Hindlimb muscle (tissue), 1 donor: ENCODE data around the gene SNRNP40. TPM values are rescaled to one million over a fixed set of nuclear protein-coding genes. Genes with fewer than 3 reads are reported as not detected.
"Not testable (repeated sequence)": the region's sequence is repeated elsewhere in the genome, so short reads cannot be mapped to it uniquely, and the experiment has no call there.

ENCODE experiments used
- DNase-seq: peaks from one replicate; pipeline ENCODE4 v3.0.0-alpha.2; 2013
- polyA plus RNA-seq: library from polyadenylated mRNA; unstranded; fragments of 120-200 nt; gene quantifications from one replicate; pipeline ENCODE4 v1.2.1, GENCODE V29; 2013; ENCODE audit not compliant: insufficient read length

Gene SNRNP40
- polyA plus RNA-seq, 1 donor: 37.0 TPM

DNA sequence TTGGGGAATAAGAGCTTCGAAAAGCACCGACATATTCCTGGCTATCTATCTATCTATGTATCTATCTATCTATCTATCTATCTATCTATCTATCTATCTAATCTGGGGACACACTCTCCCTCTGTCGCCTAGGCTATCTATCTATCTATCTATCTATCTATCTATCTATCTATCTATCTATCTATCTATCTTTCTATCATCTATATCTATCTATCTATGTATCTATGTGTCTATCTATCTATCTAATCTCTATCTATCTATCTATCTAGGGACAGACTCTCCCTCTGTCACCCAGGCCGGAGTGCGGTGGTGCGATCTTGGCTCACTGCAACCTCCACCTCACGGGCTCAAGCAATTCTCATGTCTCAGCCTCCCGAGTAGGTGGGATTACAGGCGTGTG lies 14.2 kb downstream of the SNRNP40 start:
- not testable (repeated sequence) for DNase-seq

DNA sequence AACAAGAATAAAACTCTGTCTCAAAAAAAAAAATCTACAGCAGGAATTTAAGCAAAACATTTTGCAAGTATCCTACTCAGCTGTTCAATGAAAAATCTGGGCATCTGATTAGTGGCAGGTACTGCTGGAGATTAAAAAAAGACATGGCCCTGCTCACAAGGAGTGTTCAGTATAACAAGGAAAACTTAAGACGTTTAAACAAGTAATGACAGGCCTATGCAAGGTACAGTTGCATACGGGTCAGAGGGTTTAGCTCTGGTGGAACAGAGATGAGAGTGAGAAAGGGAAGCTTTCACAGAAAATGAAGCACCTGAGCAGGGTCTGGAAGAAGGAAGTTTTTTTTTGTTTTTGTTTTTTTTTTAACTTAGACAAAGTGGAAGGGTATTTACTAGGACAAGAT lies 23.0 kb downstream of the SNRNP40 start:
- no peak for DNase-seq

DNA sequence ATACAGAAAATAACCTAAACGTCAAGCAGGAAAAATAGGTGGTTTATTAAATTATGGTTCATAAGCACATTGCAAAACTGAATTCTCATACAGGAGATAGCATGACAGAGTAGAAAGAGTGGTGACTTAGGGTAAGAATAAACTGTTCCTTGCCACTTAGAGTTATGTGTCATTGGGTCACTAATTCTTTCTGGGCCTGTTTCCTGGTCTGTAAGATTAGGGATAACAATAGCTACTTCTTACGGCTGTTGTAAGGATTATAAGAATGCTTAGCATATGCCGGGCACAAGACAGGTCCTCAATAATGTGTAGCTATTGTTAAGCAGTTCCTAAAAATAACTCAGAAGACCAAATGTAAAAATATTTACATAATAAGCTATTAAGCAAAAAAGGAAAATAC lies 24.2 kb downstream of the SNRNP40 start:
- DNase-seq: no peak

DNA sequence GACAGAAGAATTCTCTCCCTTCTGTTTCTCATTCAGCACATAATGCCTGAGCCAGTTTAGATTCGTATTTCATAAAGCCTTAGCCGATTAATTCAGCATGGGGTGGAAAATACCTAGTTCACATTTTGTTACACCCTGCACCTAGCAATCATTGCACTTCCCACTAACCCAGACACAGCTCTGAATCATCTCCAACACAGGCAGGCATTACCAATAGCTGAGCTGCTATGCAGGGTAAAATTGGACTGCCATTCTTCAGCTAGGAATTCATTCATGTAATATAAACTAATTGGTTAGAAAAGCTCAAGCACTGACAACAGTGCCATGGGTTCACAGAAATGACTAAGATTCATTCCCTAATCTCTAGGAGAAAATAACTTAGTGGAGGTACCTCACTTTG lies 30.0 kb downstream of the SNRNP40 start:
- DNase-seq: no peak

DNA sequence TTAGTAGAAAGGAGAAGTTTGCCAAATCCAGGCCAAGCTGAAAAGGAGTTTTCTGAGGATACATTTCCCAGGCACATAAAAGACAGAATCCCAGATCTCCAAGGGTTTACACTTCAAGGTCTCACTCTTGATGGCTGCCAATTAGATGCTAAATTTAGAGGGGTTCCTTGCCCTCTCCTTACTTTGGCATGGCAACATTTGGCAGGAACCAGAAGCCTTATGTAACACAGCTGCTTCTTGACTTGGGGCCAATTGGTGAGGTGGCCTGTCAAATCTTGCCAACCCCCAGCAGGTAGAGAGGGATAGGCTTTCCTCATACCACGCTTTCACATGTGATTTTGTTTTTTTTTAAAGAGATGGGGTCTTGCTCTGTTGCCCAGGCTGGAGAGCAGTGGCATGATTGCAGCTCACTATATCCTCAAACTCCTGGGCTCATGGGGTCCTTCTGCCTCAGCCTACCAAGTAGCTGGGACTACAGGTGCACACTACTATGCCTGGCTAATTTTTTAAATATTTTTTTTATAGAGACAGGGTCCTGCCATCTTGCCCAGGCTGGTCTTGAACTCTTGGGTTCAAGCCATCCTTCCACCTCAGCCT lies 31.7 kb downstream of the SNRNP40 start:
- DNase-seq: no peak

DNA sequence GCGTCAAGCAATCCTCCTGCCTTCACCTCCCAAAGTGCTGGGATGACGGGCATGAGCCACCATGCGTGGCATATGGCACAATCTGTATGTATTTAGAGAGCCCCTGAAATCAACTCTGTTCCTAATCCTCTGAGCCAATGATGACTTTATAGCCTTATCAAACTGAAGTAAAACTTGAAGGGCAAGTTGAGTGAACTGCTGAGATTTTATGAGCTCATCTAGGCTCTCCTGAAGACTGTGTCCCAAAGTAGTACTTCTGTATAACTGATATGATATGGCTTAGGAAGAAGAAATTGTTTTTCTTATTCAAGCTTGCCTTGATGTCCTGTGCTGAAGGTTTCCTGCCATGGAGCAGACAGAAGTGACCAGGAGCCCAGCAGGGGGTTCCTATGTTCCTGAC lies 33.2 kb downstream of the SNRNP40 start:
- DNase-seq: no peak

DNA sequence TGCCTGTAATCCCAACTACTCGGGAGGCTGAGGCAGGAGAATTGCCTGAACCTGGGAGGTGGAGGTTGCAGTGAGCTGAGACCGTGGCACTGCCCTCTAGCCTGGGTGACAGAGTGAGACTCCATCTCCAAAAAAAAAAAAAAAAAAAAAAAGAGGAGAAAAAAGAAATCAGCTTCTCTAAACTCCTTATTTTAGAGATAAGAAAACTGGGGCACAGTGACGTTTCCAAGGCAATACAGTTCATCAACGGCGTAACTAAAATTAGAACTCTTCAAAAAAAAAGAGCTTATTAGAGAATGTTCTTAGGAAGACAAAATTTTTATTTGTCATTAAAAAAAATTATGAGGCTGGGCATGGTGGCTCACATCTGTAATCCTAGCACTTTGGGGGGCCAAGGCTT lies 34.2 kb downstream of the SNRNP40 start:
- not testable (repeated sequence) for DNase-seq

DNA sequence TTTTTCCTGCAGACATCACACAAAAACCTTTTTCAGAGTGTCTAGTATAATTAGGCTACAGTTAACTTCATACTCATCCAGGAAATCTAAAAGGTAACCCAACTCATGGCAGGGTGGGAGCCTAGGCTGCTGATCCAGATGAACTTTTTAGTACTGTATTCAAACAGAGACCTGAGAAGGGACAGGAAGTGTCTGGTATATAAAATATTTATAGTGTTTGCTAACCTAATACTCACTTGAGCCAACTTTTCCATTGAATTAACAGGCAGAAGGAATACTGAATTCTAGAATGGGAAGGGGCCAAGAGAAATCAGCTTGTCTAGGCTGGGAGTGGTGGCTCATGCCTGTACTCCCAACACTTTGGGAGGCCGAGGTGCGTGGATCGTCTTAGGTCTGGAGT lies 34.7 kb downstream of the SNRNP40 start:
- no peak for DNase-seq

DNA sequence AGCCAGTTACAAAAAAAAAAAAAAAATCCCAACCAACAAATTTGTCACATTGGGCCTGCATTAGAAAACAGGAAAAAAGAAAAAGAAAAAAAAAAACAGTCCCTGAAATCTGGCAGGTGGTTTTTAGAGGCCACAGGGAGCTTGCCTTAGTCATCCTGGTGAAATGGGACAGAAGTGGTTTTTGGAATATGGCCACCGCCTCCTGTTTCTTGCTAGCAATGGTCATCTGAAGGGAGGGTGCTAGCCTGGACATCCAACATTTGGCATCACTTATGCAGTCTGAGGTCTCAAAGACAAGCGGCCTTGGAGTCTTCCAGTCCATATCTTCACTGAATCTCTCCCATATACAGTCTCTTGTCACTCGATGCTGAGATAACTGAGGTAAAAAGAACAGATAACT lies 36.8 kb downstream of the SNRNP40 start:
- DNase-seq: no peak

DNA sequence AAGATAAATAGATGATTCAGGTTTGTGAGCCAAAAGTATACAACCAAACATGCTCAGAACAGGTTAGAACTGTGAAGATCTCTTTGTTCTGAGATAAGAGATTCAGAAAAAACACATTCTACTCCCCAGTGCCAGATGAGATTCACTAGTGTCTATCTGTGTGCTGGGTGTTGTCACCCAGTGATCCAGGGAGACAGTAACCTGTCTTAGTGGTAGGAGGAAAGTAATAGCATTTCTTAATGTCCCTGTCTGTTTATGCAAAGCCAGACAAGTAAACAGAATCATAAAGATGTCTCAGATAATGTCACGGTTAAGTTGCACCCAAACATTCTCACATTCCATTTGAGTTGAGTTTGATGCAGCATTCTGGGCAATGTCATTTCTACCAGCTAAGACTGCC lies 38.0 kb downstream of the SNRNP40 start:
- DNase-seq: no peak

DNA sequence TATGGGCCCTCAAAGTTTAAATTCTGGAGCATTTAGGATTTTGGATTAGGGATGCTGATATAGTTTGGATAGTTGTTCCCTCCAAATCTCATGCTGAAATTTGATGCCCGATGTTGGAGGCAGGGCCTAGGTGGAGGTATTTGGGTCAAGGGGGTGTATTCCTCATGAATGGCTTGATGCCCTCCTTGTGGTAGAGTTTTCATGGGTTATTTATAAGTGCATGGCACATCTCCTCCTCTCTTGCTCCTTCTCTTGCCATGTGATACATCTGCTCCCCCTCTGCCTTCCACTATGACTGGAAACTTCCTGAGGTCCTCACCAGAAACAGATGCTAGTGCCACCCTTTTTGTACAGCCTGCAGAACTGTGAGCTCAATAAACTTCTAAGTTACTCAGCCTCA lies 39.4 kb downstream of the SNRNP40 start:
- no peak for DNase-seq

DNA sequence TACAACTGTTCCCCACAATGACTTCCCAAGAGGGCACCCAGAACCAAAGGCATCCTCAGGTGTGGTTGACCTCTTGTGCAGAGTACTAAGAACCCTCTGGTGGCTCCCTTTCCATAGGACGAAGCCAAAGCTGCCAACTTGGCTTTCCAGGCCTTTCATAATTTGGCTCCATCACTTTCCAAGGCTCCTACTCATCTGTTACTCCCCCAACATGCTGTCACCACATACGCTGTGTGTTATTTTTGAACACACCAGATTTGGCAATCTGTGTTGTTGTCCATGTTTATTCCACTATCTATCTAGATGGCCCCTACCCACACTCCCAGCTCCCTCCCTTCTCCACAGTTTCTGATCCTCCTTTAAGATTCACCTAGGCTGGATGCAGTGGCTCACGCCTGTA lies 46.7 kb downstream of the SNRNP40 start:
- DNase-seq: no peak

DNA sequence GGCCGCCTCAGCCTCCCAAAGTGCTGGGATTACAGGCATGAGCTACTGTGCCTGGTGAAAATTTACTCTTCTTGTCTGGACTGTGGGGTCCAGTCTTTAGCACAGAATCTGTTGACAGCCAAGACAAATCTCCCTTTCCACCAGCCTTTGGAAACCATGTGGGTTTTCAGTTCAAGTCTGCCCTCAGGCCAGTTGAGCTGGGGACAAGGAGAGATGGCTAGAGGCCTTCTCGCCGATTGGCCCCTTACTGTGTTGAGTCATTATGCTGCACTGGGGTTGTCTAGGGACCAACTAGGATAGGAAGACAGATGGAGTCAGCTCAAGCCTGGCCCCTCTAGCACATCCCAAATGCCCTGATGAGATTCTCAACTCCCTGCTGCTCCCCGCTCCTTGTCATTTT lies 48.3 kb downstream of the SNRNP40 start:
- DNase-seq: no peak

DNA sequence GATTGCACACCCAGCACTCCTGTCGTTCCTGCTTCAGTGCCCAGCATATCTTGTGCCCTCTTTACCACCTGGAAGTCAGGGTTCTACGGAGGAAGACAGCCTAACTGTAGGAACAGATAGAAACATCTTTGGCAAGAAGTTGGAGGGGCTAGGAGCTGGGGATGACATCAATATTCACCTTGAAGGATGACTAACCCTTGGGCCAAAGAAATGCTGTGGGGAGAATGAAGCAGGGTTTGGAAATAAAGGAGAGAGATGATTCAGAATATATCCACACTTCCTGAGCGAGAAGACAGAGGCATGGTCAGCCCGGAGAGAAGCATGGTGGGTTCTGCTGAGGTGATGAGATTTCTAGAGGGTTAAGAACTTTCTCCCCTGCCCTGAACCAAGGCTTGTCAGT lies 52.3 kb downstream of the SNRNP40 start:
- no peak for DNase-seq

DNA sequence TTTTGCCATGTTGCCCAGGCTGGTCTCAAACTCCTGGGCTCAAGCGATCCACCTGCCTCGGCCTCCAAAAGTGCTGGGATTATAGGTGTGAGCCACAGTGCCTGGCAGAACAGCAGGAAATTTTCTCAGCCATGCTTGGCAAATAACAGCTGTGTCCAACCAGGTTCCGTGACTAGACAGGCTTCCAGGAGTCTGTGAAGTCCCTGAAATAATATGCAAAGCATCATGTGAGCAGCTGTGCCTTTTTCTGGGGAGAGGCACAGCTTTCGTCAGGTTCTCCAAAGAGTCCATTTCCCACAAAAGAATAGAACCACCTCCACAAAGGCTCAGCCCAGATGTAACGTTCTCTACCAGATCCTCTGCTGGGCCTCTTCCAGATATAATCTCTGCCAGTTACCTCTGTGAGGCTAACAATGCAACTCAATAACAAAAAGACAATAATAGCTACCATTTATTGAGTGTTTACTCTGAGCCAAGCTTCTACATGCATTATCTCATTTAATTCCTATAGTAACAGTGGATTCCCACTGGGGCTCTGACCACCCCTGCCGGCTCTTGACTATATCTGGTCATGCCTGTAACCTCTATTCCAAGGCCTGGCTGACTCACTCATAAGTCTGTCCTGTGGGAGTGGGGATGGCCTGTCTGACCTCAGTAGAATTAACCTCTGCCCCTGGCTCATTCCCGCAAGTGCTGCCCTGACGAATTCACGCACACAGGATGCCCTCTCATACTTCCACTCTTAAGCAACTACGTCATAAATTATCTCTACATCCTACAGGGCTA lies 52.9 kb downstream of the SNRNP40 start:
- DNase-seq: no peak

DNA sequence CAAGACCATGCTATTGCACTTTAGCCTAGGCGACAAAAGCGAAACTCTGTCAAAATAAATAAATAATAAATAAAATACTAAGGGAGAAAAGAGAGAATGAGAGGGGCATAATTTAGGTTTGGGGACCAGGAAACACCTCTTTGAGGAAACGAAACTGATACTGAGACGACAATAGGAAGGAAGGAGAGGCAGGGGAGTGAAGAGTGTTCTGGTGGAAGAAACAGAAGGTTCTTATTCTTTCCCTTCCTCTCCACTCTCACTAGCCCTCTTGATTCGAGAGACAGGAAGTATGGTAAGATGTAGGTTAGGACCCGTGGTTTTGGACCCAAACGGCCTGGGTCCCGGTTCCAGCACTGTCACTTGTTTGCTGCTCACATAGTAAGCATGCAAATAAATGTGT lies 55.3 kb downstream of the SNRNP40 start:
- no peak for DNase-seq

DNA sequence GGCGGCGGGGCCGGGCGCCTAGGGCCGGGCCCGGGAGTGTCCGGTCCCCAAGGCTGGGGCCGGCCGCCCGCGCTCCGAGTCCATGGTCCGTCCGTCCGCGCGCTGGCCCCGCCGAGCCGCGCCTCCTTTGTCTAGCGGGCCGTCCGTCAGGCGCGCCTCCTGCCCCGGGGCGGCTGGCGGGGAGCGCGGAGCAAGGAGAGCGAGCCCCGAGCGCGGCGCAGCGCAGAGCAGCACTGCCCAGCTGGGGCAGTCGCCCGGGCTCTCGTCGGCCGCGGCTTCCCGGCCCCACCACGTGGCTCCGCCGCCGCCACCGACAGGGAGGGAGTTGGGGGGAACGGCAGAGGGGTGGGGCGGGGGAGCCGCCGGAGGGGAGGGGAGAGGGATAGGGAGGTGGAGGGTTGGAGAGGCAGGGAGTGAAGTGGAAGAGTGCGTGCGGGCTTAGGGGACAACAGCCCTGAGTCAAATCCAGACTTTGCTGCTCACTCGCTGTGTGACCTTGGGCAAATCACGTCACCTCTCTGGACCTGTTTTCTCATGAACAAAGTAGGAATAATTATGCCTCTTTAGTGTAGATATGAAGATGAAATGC lies 56.8 kb downstream of the SNRNP40 start, which contains the start of gene NKAIN1:
NKAIN1 (minus strand) TSS at position 235 of the 589 bp plus-strand sequence. CDS start 340 bp downstream, outside the sequence.
- DNase-seq: no peak

DNA sequence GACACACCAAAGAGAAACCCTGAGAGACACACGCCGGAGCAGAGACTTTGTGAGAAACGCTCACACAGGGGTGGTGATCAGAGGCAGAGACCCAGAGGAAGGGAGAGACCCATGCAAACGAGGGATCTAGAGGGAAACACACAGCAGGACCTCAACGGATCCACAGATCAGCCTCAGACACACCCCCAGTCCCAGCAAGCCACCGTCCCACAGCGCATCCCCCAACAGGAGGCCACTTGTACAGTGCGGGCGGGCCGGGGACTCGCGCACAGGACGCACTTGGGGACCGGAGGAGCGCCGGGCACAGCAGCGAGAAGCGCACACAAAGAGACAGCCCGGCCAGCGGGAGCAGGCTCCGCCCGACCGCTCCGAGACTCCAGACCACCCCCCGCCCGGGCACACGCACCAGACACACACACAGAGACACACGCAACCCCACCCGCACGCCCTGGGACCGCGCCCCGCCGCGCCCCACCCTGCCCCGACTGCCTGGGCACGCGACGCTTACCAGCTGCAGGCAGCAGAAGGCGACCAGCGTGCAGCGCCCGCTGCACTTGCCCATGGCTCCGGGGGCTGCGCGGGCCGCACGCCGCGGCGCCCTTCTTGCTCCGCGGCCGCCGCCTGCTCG lies 57.5 kb downstream of the SNRNP40 start:
- no peak for DNase-seq

DNA sequence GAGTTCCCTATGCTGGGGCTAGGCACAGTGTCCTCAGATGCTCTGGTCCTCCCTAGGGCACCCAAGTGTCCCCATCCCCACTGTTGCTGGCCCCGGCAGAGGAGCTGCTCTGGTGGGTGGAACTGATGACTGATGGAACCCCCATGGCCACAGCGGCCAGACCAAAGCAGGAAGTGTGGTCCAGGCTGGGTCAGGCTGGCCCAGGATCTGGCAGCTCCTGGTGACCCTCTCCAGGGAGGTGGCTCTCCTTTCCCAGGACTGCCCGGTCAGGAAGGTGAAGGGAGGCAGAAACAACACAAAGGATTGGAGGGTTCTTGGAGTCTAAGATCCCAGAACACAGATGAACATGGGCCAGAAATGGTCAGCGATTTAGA lies 58.0 kb downstream of the SNRNP40 start:
- no peak for DNase-seq

DNA sequence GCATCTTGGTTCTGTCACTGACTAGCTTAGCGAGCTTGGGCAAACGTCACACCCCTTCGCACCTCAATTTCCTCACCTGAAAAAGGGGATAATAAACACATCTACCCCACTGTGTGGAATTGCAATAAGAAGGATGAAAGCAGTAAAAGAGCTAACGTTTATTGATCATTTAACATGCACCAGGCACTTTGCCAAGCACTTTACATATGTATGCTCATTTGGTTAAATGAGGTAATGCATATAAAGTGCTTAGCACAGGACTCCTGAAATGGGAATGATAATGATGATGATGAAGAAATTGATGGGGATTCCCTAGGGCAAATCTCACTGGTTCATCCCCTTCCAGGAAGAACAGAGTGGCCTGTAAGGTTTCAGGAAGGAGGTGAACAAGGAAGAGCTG lies 61.7 kb downstream of the SNRNP40 start:
- DNase-seq: no peak

DNA sequence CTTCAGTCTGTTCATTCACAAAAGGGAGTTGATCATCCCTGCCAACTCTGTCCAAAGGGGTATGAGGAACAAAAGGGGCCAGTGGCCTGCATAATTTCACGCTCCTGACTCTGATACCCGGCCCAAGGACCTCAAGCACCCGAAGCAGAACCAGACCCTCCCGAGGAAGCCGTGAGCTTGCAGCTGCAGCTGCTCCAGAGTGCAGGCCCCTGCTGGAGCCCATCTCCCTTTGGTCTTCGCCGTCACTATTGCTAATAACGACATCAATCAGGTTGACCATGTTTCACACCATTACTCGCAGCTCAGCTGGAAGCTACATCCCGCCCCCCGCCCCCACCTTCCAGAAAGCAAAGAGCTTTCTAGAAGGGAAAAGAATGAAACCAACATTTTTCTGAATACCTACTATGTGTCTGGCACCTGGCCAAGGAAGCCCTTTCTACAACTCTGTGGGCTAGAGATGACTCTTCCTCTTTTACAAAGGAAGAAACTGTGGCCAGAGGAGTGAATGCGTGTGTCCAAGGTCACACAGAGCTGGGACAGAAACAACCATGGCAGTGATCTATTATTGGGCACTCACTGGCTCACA lies 62.4 kb downstream of the SNRNP40 start:
- DNase-seq: no peak

DNA sequence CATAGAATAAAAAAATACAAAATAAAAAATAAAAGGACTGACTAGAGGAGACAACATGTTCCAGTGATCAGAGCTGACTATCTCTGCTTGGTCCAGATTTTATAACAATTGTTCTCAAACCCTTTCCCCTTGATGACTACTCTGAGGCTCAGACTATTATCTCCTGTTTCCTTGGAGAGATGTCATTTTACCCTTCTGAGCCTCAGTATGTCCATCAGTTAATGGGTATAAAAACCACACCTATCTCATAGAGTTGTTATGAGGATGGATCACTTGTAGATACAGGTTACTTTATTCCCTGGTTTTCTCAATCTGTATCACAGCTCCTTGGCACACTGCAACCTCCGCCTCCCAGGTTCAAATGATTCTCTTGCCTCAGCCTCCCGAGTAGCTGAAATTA lies 63.9 kb downstream of the SNRNP40 start:
- no peak for DNase-seq

DNA sequence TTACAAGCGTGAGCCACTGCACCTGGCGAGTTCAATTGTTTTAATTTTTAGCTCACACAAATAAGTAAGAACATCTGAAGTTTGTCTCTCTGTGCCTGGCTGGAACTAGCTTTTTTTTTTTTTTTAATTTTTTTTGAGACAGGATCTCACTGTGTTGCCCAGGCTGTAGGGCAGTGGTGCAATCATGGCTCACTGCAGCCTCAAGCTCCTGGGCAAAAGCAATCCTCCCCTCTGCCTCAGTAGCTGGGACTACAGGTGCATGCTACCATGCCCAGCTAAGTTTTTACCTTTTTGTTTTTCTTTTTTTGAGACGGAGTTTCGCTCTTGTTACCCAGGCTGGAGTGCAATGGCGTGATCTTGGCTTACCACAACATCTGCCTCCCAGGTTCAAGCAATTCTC lies 64.8 kb downstream of the SNRNP40 start:
- DNase-seq: no peak
